Thyroid gland (tissue), 4 donors: Measurements from ENCODE around the gene TRPC6. TPM values are rescaled to one million over a fixed set of nuclear protein-coding genes. Genes with fewer than 3 reads are reported as not detected.

ENCODE experiments used
- DNase-seq, 2 donors: peaks; one replicate each; pipeline ENCODE4 v3.0.0-alpha.2; 2019
- H3K27ac ChIP-seq, 3 donors: fragments of 200-600 bp; sonication (generic); 1 replicate in 2 of 3; 2 replicates in 1 of 3; pipeline ENCODE4 v1.5.1; 2016 to 2019; ENCODE audit warnings: mild to moderate bottlenecking in 1 of 3, moderate library complexity in 1 of 3
- H3K27me3 ChIP-seq: fragments of 200-600 bp; sonication (generic); one replicate; pipeline ENCODE4 v1.5.1; 2019
- H3K36me3 ChIP-seq, 2 donors: fragments of 200-600 bp; sonication (generic); one replicate each; pipeline ENCODE4 v1.5.1; 2016 to 2019
- H3K4me1 ChIP-seq, 2 donors: fragments of 200-600 bp; sonication (generic); one replicate each; pipeline ENCODE4 v1.5.1; 2017 to 2019
- H3K4me3 ChIP-seq, 3 donors: fragments of 200-600 bp; sonication (generic); replicated peaks in 1 of 3; 1 replicate in 2 of 3; 2 replicates in 1 of 3; pipeline ENCODE4 v1.5.1; 2016; ENCODE audit warnings: mild to moderate bottlenecking in 1 of 3
- H3K9me3 ChIP-seq: fragments of 200-600 bp; sonication (generic); one replicate; pipeline ENCODE4 v1.5.1; 2017
- CTCF ChIP-seq, 6 experiments: fragments of 200-600 bp in 3 of 6; fragments of 450-650 bp in 3 of 6; sonication (generic) in 3 of 6; IDR thresholded peaks; one replicate each; pipeline ENCODE4 v1.5.1; 2016 to 2019; ENCODE audit warnings: antibody characterized with exemption in 6 of 6, mild to moderate bottlenecking in 2 of 6, inconsistent platforms in 1 of 6, moderate library complexity in 1 of 6
- POLR2A ChIP-seq, 2 donors: fragments of 450-650 bp; IDR thresholded peaks; one replicate each; pipeline ENCODE4 v1.6.1; 2017; ENCODE audit warnings: antibody characterized with exemption in 2 of 2, mild to moderate bottlenecking in 2 of 2, moderate library complexity in 1 of 2
- WGBS, 2 donors: methylation state at CpG; one replicate each; pipeline ENCODE4 v1.1.5; 2017; 5-methylcytosine and 5-hydroxymethylcytosine counted together
- intact Hi-C: fragments of 100-400 bp; cut with DNase I; formaldehyde crosslinking; loops from one replicate; pipeline ENCODE4 v1.15.1; 2023
- total RNA-seq, 4 donors: library from RNA; depleted of rRNA; stranded (reverse); fragments of >200 nt; gene quantifications; one replicate each; pipeline ENCODE4 v1.2.3, GENCODE V29; 2016

The TRPC6 gene
- total RNA-seq, 4 donors from 2014 or later: 14.1 to 28.4 (median 19.4) TPM

- H3K4me3 ChIP-seq: peak overlapping the region; percentile 13 to 68 (median 62)
Observed at GRCh38 chr11:101582236-101582988, 1.4 kb downstream of the TRPC6 start.

GRCh38 chr11:101577461-101577860 is 6.3 kb downstream of the TRPC6 start:
- H3K4me3 ChIP-seq: no peak overlapping the region
- no peaks in the 10 kb centered on the region for H3K36me3 ChIP-seq
- peaks cover 0 to 7% of the 10 kb centered on the region in 2 donors for H3K4me1 ChIP-seq
- intact Hi-C loops: no loop called here
- TF ChIP-seq CTCF (IDR thresholded peaks at IDR 0.05): no peak
- TF ChIP-seq POLR2A (IDR thresholded peaks at IDR 0.05): no peak
- H3K27ac ChIP-seq: no peak overlapping the region
- no peaks in the 10 kb centered on the region for H3K27me3 ChIP-seq
- no peak for DNase-seq
- 83 to 84% methylated on average over 6 of the region's 6 CpGs for WGBS, 2 donors
- no peaks in the 10 kb centered on the region for H3K9me3 ChIP-seq

More at GRCh38 chr11:101582236-101582988, 1.4 kb downstream of the TRPC6 start:
- Histone ChIP-seq H3K27ac (peak overlapping the region in 2 of 3 donors; percentile 85 to 96), H3K4me1 (peaks cover 6 to 10% of the 10 kb centered on the region in 2 donors), H3K27me3 (no peaks in the 10 kb centered on the region), H3K36me3 (no peaks in the 10 kb centered on the region), H3K9me3 (no peaks in the 10 kb centered on the region)
- DNase-seq: peak; percentile 44 to 59
- TF ChIP-seq CTCF (IDR thresholded peaks at IDR 0.05) (no peak), POLR2A (IDR thresholded peaks at IDR 0.05) (no peak)
- intact Hi-C loops: loop anchor here (10.0 kb wide), 1 partner anchor 88 kb away; no protein-coding TSS in a partner anchor
- 6 to 7% methylated on average over 20 to 24 of the region's 35 CpGs for WGBS, 2 donors

GRCh38 chr11:101576456-101576855 is 7.4 kb downstream of the TRPC6 start:
- intact Hi-C loops: no loop called here
- no peaks in the 10 kb centered on the region for H3K27me3 ChIP-seq
- no peaks in the 10 kb centered on the region for H3K36me3 ChIP-seq
- no peaks in the 10 kb centered on the region for H3K9me3 ChIP-seq
- H3K4me1 ChIP-seq: peaks cover 0 to 7% of the 10 kb centered on the region in 2 donors
- no peak overlapping the region for H3K4me3 ChIP-seq
- TF ChIP-seq CTCF (IDR thresholded peaks at IDR 0.05): no peak
- no peak for TF ChIP-seq POLR2A (IDR thresholded peaks at IDR 0.05)
- DNase-seq: no peak
- H3K27ac ChIP-seq: no peak overlapping the region

GRCh38 chr11:101574886-101575285 is 8.9 kb downstream of the TRPC6 start:
- Histone ChIP-seq H3K9me3 (no peaks in the 10 kb centered on the region), H3K36me3 (no peaks in the 10 kb centered on the region), H3K4me1 (no peaks in the 10 kb centered on the region), H3K4me3 (no peak overlapping the region), H3K27ac (no peak overlapping the region), H3K27me3 (no peaks in the 10 kb centered on the region)
- intact Hi-C loops: no loop called here
- TF ChIP-seq CTCF (IDR thresholded peaks at IDR 0.05): no peak
- no peak for TF ChIP-seq POLR2A (IDR thresholded peaks at IDR 0.05)
- DNase-seq: no peak
- 0 to 54% methylated on average over 1 of the region's 1 CpG for WGBS, 2 donors

- H3K9me3 ChIP-seq: no peaks in the 10 kb centered on the region
- no peaks in the 10 kb centered on the region for H3K36me3 ChIP-seq
- DNase-seq: peak in 1 of 2 donors; percentile 17
- TF ChIP-seq POLR2A (IDR thresholded peaks at IDR 0.05) (no peak), CTCF (IDR thresholded peaks at IDR 0.05) (no peak)
- H3K4me1 ChIP-seq: peaks cover 9 to 10% of the 10 kb centered on the region in 2 donors
- H3K27me3 ChIP-seq: no peaks in the 10 kb centered on the region
- H3K4me3 ChIP-seq: no peak overlapping the region
- 53 to 57% methylated on average over 3 to 5 of the region's 5 CpGs for WGBS, 2 donors
- peak overlapping the region in 2 of 3 donors; percentile 47 to 53 for H3K27ac ChIP-seq
- intact Hi-C loops: no loop called here
Observed at GRCh38 chr11:101567071-101567470, 16.7 kb downstream of the TRPC6 start.
